ENCODE measurements around the gene PPP2R3B. TPM values are rescaled to one million over a fixed set of nuclear protein-coding genes. Genes with fewer than 3 reads are reported as not detected.

PPP2R3B gene
- polyA plus RNA-seq (41.7 and 49.3 TPM in 2 replicates), polyA minus RNA-seq (20.5 and 22.5 TPM in 2 replicates)

GRCh38 chrX:386768-387575 is at the start of gene PPP2R3B:
TSS of gene PPP2R3B (minus strand) at chrX:386907. CDS start at chrX:386691, 216 bp downstream.
- H3K9me2 ChIP-seq (ENCODE audit: insufficient read depth, low read length): no peaks in the 10 kb centered on the region
- no peaks in the 10 kb centered on the region for H4K20me1 ChIP-seq (ENCODE audit: insufficient read depth)
- peaks cover 5% of the 10 kb centered on the region for H3K79me2 ChIP-seq (replicated peaks; ENCODE audit: insufficient read depth, low read length)
- peak within 1 kb of the TSS; percentile 94 for H3K4me3 ChIP-seq (ENCODE audit: low read length)
- no peaks in the 10 kb centered on the region for H3K36me3 ChIP-seq (ENCODE audit: insufficient read depth, low read length)
- peak within 1 kb of the TSS; percentile 99 for H2AFZ ChIP-seq (ENCODE audit: low read depth, low read length)
- H3K27me3 ChIP-seq (ENCODE audit: insufficient read depth, low read depth, low read length): no peaks in the 10 kb centered on the region
- H3K27ac ChIP-seq (ENCODE audit: low read length): peak within 1 kb of the TSS; percentile 96
- H3K9me3 ChIP-seq (ENCODE audit: low read length): no peaks in the 10 kb centered on the region
- no peaks in the 10 kb centered on the region for H3F3A ChIP-seq (ENCODE audit: insufficient read depth, low read length, poor library complexity, severe bottlenecking)
- peak within 1 kb of the TSS; percentile 62 for H3K4me2 ChIP-seq (ENCODE audit: low read length)
- TF ChIP-seq RAD21 (conservative IDR thresholded peaks at IDR 0.05) (no peak), SMC3 (conservative IDR thresholded peaks at IDR 0.05; ENCODE audit: poor library complexity) (peak; percentile 21), TAF1 (IDR thresholded peaks at IDR 0.05; ENCODE audit: low read depth) (no peak), CTCF (IDR thresholded peaks at IDR 0.05; ENCODE audit: poor library complexity, severe bottlenecking) (no peak), MXI1 (conservative IDR thresholded peaks at IDR 0.05; ENCODE audit: poor library complexity, severe bottlenecking) (peak; percentile 100), EZH2 (IDR thresholded peaks at IDR 0.05; ENCODE audit: borderline replicate concordance, insufficient read depth, low read length, poor library complexity, severe bottlenecking) (no peak), POLR2AphosphoS5 (IDR thresholded peaks at IDR 0.05) (peak; percentile 79), REST (IDR thresholded peaks at IDR 0.05; ENCODE audit: borderline replicate concordance) (no peak), EP300 (conservative IDR thresholded peaks at IDR 0.05; ENCODE audit: poor library complexity, severe bottlenecking) (peak; percentile 83)
- peak within 1 kb of the TSS; percentile 93 for H3K9ac ChIP-seq (ENCODE audit: low read length)

GRCh38 chrX:435536-436122 is 48.9 kb upstream of the PPP2R3B start:
- H3K27me3 ChIP-seq (ENCODE audit: insufficient read depth, low read depth, low read length): no peaks in the 10 kb centered on the region
- TF ChIP-seq EZH2 (IDR thresholded peaks at IDR 0.05; ENCODE audit: borderline replicate concordance, insufficient read depth, low read length, poor library complexity, severe bottlenecking): no peak
- TF ChIP-seq MXI1 (conservative IDR thresholded peaks at IDR 0.05; ENCODE audit: poor library complexity, severe bottlenecking): no peak
- TF ChIP-seq TAF1 (IDR thresholded peaks at IDR 0.05; ENCODE audit: low read depth): no peak
- TF ChIP-seq SMC3 (conservative IDR thresholded peaks at IDR 0.05; ENCODE audit: poor library complexity): no peak
- no peak for TF ChIP-seq POLR2AphosphoS5 (IDR thresholded peaks at IDR 0.05)
- no peak for TF ChIP-seq CTCF (IDR thresholded peaks at IDR 0.05; ENCODE audit: poor library complexity, severe bottlenecking)
- no peak for TF ChIP-seq EP300 (conservative IDR thresholded peaks at IDR 0.05; ENCODE audit: poor library complexity, severe bottlenecking)
- no peak for TF ChIP-seq RAD21 (conservative IDR thresholded peaks at IDR 0.05)
- no peak for TF ChIP-seq REST (IDR thresholded peaks at IDR 0.05; ENCODE audit: borderline replicate concordance)

More at GRCh38 chrX:435536-436122, 48.9 kb upstream of the PPP2R3B start:
- Histone ChIP-seq H4K20me1 (ENCODE audit: insufficient read depth) (no peaks in the 10 kb centered on the region), H3K27ac (ENCODE audit: low read length) (no peak overlapping the region), H3K9me2 (ENCODE audit: insufficient read depth, low read length) (no peaks in the 10 kb centered on the region), H3K4me2 (ENCODE audit: low read length) (no peak overlapping the region), H3K9ac (ENCODE audit: low read length) (no peak overlapping the region), H3F3A (ENCODE audit: insufficient read depth, low read length, poor library complexity, severe bottlenecking) (no peaks in the 10 kb centered on the region), H3K79me2 (replicated peaks; ENCODE audit: insufficient read depth, low read length) (no peaks in the 10 kb centered on the region), H3K9me3 (ENCODE audit: low read length) (no peaks in the 10 kb centered on the region), H2AFZ (ENCODE audit: low read depth, low read length) (no peak overlapping the region), H3K4me3 (ENCODE audit: low read length) (no peak overlapping the region), H3K36me3 (ENCODE audit: insufficient read depth, low read length) (no peaks in the 10 kb centered on the region)

Measured in neural cell (in vitro differentiated cells).